GM19395 (cell line): ENCODE results near the gene SPEF2.
"Not testable (repeated sequence)": the region's sequence is repeated elsewhere in the genome, so short reads cannot be mapped to it uniquely, and the experiment has no call there.

Source experiments
- ATAC-seq: cut with Tn5 transposase; IDR thresholded peaks from one replicate; pipeline ENCODE4 v1.9.1; 2021; ENCODE audit warnings: mild to moderate bottlenecking, moderate library complexity; ENCODE audit not compliant: unreplicated experiment

SPEF2 gene

GRCh38 chr5:35849860-35850259, 232.2 kb downstream of the SPEF2 start:
- ATAC-seq: no peak

GRCh38 chr5:35850967-35851680, 233.5 kb downstream of the SPEF2 start:
- ATAC-seq: no peak

DNA sequence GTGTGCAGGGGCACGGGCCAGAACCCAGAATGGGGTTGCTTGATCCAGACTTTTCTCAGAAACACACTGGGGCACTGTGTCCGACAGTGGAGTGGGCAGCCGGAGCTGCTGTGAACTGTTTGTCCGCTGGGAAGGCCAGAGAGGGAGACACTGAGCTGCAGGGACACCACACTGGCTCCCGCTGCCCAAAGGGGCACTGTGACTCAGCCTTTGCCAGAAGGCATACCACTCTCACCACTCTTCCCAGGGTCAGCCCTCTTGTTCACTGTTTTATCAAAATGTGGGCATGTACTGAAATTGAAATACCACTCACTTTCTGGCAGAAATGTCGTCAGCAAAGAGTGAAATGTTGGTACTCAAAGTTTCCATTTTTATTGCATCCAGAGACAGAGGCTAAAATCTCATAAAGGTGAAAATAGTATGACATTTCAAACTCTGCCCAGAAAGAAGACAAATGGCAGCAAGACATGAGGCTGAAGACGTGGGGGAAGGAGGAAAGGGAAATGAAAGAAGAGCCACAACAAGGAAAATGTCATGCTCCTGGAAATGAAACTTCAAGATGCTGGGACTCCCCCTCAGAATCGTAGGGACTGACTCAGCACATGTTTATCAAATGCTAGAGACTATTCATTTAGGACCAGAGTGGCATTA, 234.5 kb downstream of the SPEF2 start:
- peak; percentile 47 for ATAC-seq

- no peak for ATAC-seq
These were observed 235.1 kb downstream of the SPEF2 start for GRCh38 chr5:35852773-35853172.

GRCh38 chr5:35853631-35854030, 236.0 kb downstream of the SPEF2 start:
- no peak for ATAC-seq

DNA sequence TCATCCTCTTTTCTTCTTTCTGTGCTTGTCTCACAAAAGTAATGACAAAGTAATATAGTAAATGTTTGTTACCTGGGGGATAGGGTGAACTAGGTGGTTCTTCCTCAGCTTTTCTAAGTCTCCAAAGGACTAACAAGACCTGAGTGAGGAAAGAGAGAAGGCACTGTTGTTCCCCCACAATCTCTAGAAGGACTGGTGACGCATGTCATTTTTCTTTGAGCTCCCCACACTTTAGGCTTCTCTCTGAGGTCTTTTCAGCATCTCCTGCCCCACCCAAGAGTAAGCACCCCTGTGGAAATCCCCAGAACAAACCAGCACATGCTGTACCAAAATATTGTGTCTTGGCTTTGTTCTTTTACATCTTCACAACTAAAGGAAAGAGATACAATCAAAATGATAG, 236.6 kb downstream of the SPEF2 start:
- ATAC-seq: no peak

- no peak for ATAC-seq
These were observed 237.5 kb downstream of the SPEF2 start for GRCh38 chr5:35855187-35855586.

DNA sequence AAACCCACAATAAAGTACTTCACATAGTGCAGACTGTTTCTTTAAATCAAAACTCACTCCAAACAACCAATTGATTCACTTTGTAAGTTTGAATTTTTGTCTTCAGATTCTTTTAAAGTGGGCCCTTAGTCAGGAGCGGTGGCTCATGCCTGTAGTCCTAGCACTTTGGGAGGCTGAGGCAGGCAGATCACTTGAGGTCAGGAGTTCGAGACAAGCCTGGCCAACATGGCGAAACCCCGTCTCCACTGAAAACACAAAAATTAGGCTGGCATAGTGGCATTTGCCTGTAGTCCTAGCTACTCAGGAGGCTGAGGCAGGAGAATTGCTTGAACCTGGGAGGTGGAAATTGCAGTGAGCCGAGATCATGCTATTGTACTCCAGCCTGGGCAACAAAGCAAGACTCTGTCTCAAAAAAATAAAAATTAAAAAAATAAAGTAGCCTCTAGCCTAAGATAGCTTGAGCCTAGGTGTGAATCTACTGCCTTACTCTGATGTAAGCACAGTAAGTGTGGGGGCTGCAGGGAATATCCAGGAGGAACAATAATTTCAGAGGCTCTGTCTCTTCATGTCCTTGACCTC, 238.6 kb downstream of the SPEF2 start:
- ATAC-seq: not testable (repeated sequence)

GRCh38 chr5:35856765-35857351, 239.2 kb downstream of the SPEF2 start, which contains the start of gene IL7R:
IL7R (plus strand) TSS chr5:35856891; CDS start chr5:35856978, 87 bp downstream.
- ATAC-seq: peak; percentile 65

GRCh38 chr5:35857606-35858205, 240.0 kb downstream of the SPEF2 start:
- no peak for ATAC-seq

- no peak for ATAC-seq
These were observed 241.5 kb downstream of the SPEF2 start for GRCh38 chr5:35859101-35859661.

GRCh38 chr5:35860686-35861085, 243.0 kb downstream of the SPEF2 start:
- ATAC-seq: no peak

- ATAC-seq: no peak
These were observed 244.1 kb downstream of the SPEF2 start for GRCh38 chr5:35861718-35862117.

DNA sequence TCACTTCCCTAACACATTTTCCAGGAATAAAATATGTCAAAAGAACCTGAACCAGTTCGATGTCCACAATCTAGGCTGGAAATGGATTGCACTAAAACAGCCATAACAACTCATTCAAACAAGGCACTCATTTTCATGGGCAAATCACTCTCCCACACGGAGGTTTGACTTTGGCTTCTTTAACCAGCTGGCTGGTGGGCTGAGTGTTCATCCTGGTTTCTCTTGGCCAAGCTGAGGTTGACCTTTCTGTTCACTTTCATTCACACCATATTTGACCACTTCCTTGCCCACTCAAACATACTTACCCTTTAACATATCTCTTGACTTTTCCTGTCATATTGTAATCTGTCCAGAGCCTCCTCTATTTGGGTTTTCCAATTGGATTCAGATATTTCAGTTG, 244.5 kb downstream of the SPEF2 start:
- no peak for ATAC-seq

- ATAC-seq: peak; percentile 63
These were observed 245.5 kb downstream of the SPEF2 start for GRCh38 chr5:35863159-35863558.
